ENCODE data around the gene NFAM1. TPM values are rescaled to one million over a fixed set of nuclear protein-coding genes. Genes with fewer than 3 reads are reported as not detected.

Gene NFAM1
- total and polyA plus RNA-seq, 4 experiments from 2014 or later, result 0.05 to 0.55 (median 0.29) TPM; not detected in 1

Other genes with a start within 250 kb of the NFAM1 start
- gene TCF20, start 161.8 kb downstream of the NFAM1 start, total RNA-seq, result 10 to 100 TPM; 88.7 to 93.4 TPM
- 1 to 10 TPM in 1 of 2 donors, under 1 TPM in 1; 0.72 to 4.8 TPM for gene TCF20, start 161.8 kb downstream of the NFAM1 start, polyA plus RNA-seq
- 100 to 1,000 TPM in 1 of 2 experiments, 10 to 100 TPM in 1; 98.1 to 104 TPM for gene RRP7A, start 87.4 kb upstream of the NFAM1 start, total RNA-seq
- gene RRP7A, start 87.4 kb upstream of the NFAM1 start, polyA plus RNA-seq, result 10 to 100 TPM; 56.9 to 57.6 TPM
- under 1 TPM; 0.36 to 0.81 TPM for gene SERHL2, start 121.6 kb upstream of the NFAM1 start, total RNA-seq
- gene SERHL2, start 121.6 kb upstream of the NFAM1 start, polyA plus RNA-seq, result under 1 TPM in 1 of 2 donors, not detected in 1; 0.26 TPM
- 10 to 100 TPM; 80.6 to 82.3 TPM for gene POLDIP3, start 182.5 kb upstream of the NFAM1 start, total RNA-seq
- gene POLDIP3, start 182.5 kb upstream of the NFAM1 start, polyA plus RNA-seq, result 10 to 100 TPM; 66.1 to 74.9 TPM
- 1 to 10 TPM; 1.9 to 2.1 TPM for gene ATP5MGL, start 208.2 kb upstream of the NFAM1 start, total RNA-seq
- under 1 TPM in 1 of 2 donors, not detected in 1; 0.78 TPM for gene ATP5MGL, start 208.2 kb upstream of the NFAM1 start, polyA plus RNA-seq
- 10 to 100 TPM; 42.7 to 43.2 TPM for gene CYB5R3, start 217.0 kb upstream of the NFAM1 start, total RNA-seq
- 10 to 100 TPM; 46.4 to 91.1 TPM for gene CYB5R3, start 217.0 kb upstream of the NFAM1 start, polyA plus RNA-seq